Fibroblast of lung (primary cell): Measurements from ENCODE around the gene IL10.

Experiments used
- CTCF ChIP-seq, 2 donors: IDR thresholded peaks in 1 of 2; conservative IDR thresholded peaks in 1 of 2; 1 replicate in 1 of 2; 2 replicates in 1 of 2; pipeline ENCODE4 v1.5.1; 2011 to 2012; ENCODE audit warnings: low read length in 2 of 2, control low read depth in 1 of 2, inconsistent platforms in 1 of 2, low read depth in 1 of 2, mild to moderate bottlenecking in 1 of 2
- EZH2 ChIP-seq: IDR thresholded peaks from 2 replicates; pipeline ENCODE4 v1.5.1; 2012; ENCODE audit warnings: low read length, control low read depth, mild to moderate bottlenecking; ENCODE audit errors: missing control alignments

GRCh38 chr1:206784471-206784903 is 12.2 kb upstream of the IL10 start:
- TF ChIP-seq CTCF (conservative IDR thresholded peaks at IDR 0.05 in 1 of 2, IDR thresholded peaks at IDR 0.05 in 1 of 2; ENCODE audit: low read depth in 1 of 2, low read length in 2 of 2) (no peak), EZH2 (no peak)
